Liver (tissue), 9 donors: Measurements from ENCODE around the gene BMP7. TPM values are rescaled to one million over a fixed set of nuclear protein-coding genes. Genes with fewer than 3 reads are reported as not detected.

Source experiments
- DNase-seq: peaks from one replicate; pipeline ENCODE4 v3.0.0-alpha.2; 2017; ENCODE audit warnings: low spot score
- H3K27ac ChIP-seq, 2 donors: one replicate each; pipeline ENCODE4 v1.7.0; 2013; ENCODE audit warnings: inconsistent platforms in 2 of 2, low read length in 2 of 2, control low read depth in 1 of 2, low read depth in 1 of 2, mild to moderate bottlenecking in 1 of 2
- H3K27me3 ChIP-seq, 4 donors: one replicate each; pipeline versions ENCODE4 v1.6.1 to v1.7.0; 2013; ENCODE audit warnings: low read length in 3 of 4, inconsistent platforms in 1 of 4, mild to moderate bottlenecking in 1 of 4, moderate library complexity in 1 of 4; ENCODE audit not compliant: control insufficient read depth in 4 of 4, insufficient read depth in 4 of 4
- H3K36me3 ChIP-seq, 4 donors: one replicate each; pipeline versions ENCODE4 v1.6.1 to v1.7.0; 2013; ENCODE audit warnings: low read length in 3 of 4, mild to moderate bottlenecking in 3 of 4, low read depth in 1 of 4, moderate library complexity in 1 of 4; ENCODE audit not compliant: control insufficient read depth in 4 of 4, insufficient read depth in 3 of 4
- H3K4me1 ChIP-seq, 4 donors: one replicate each; pipeline versions ENCODE4 v1.6.1 to v1.7.0; 2013; ENCODE audit warnings: low read length in 3 of 4, mild to moderate bottlenecking in 3 of 4, moderate library complexity in 1 of 4; ENCODE audit not compliant: control insufficient read depth in 4 of 4, insufficient read depth in 4 of 4
- H3K4me3 ChIP-seq, 3 donors: one replicate each; pipeline versions ENCODE4 v1.6.1 to v1.7.0; 2013; ENCODE audit warnings: low read length in 3 of 3, control low read depth in 1 of 3, low read depth in 1 of 3, mild to moderate bottlenecking in 1 of 3
- H3K9ac ChIP-seq, 2 donors: one replicate each; pipeline ENCODE4 v1.7.0; 2013; ENCODE audit warnings: low read length in 2 of 2, mild to moderate bottlenecking in 2 of 2, moderate library complexity in 2 of 2, control low read depth in 1 of 2, low read depth in 1 of 2
- H3K9me3 ChIP-seq, 4 donors: one replicate each; pipeline versions ENCODE4 v1.6.1 to v1.7.0; 2013; ENCODE audit warnings: low read length in 3 of 4; ENCODE audit not compliant: control insufficient read depth in 4 of 4
- ATF3 ChIP-seq: IDR thresholded peaks from 2 replicates; pipeline ENCODE4 v1.6.1; 2016; ENCODE audit warnings: antibody characterized with exemption
- CTCF ChIP-seq: fragments of 150-350 bp; IDR thresholded peaks from 2 replicates; pipeline ENCODE4 v1.5.1; 2017; ENCODE audit warnings: improper control_type of control experiment, low read depth, low read length; ENCODE audit not compliant: missing input control
- EGR1 ChIP-seq, 2 donors: IDR thresholded peaks; 2 replicates each; pipeline ENCODE4 v1.6.1; 2016 to 2018; ENCODE audit warnings: antibody characterized with exemption in 2 of 2, low read depth in 2 of 2
- FOXA2 ChIP-seq: IDR thresholded peaks from 2 replicates; pipeline ENCODE4 v1.6.1; 2016; ENCODE audit warnings: antibody characterized with exemption
- HNF4A ChIP-seq, 2 donors: conservative IDR thresholded peaks; 2 replicates each; pipeline ENCODE4 v1.6.1; 2016; ENCODE audit warnings: antibody characterized with exemption in 2 of 2, mild to moderate bottlenecking in 2 of 2
- HNF4G ChIP-seq: IDR thresholded peaks from 2 replicates; pipeline ENCODE4 v1.6.1; 2016; ENCODE audit warnings: antibody characterized with exemption
- NR2F2 ChIP-seq: IDR thresholded peaks from 2 replicates; pipeline ENCODE4 v1.6.1; 2016; ENCODE audit warnings: antibody characterized with exemption
- RAD21 ChIP-seq, 2 donors: IDR thresholded peaks; 2 replicates each; pipeline ENCODE4 v1.6.1; 2016; ENCODE audit warnings: antibody characterized with exemption in 2 of 2, mild to moderate bottlenecking in 2 of 2
- REST ChIP-seq: IDR thresholded peaks from 2 replicates; pipeline ENCODE4 v1.6.1; 2016; ENCODE audit warnings: antibody characterized with exemption, mild to moderate bottlenecking
- SP1 ChIP-seq: IDR thresholded peaks from 2 replicates; pipeline ENCODE4 v1.6.1; 2018; ENCODE audit warnings: antibody characterized with exemption, mild to moderate bottlenecking
- TAF1 ChIP-seq: conservative IDR thresholded peaks from 2 replicates; pipeline ENCODE4 v1.6.1; 2016; ENCODE audit warnings: antibody characterized with exemption, mild to moderate bottlenecking
- YY1 ChIP-seq: IDR thresholded peaks from 2 replicates; pipeline ENCODE4 v1.6.1; 2016; ENCODE audit warnings: antibody characterized with exemption, mild to moderate bottlenecking
- WGBS: extraction: QIAGEN DNeasy Blood & Tissue Kit; methylation state at CpG from one replicate; pipeline ENCODE4 v1.1.7; 2013; 5-methylcytosine and 5-hydroxymethylcytosine counted together
- polyA plus RNA-seq, 2 donors: library from polyadenylated mRNA; stranded (reverse) in 1 of 2; unstranded in 1 of 2; fragments of 200-250 nt in 1 of 2; fragments of >200 nt in 1 of 2; fragmentation: Nextera tagmentation in 1 of 2; extraction: Ambion mirVana in 1 of 2; gene quantifications; one replicate each; pipeline versions ENCODE4 v1.2.1 to v1.2.3, GENCODE V29; 2013 to 2015
- total RNA-seq, 2 donors: library from RNA; depleted of rRNA; stranded (reverse); fragments of >200 nt; gene quantifications; one replicate each; pipeline ENCODE4 v1.2.3, GENCODE V29; 2014
- TF ChIP-seq, protein P1 (sequence below): IDR thresholded peaks from 2 replicates; pipeline ENCODE4 v1.6.1; 2016; ENCODE audit warnings: antibody characterized with exemption
- donor health status: healthy.
- donor health status: healthy.
- donor health status: healthy.
- donor health status: healthy.
- donor health status: healthy.

BMP7 gene
- total and polyA plus RNA-seq, 4 donors: not detected

- TF ChIP-seq HNF4A (conservative IDR thresholded peaks at IDR 0.05) (no peak), CTCF (no peak), TAF1 (no peak), SP1 (no peak), FOXA2 (no peak), RAD21 (IDR thresholded peaks at IDR 0.05) (no peak)
- H3K4me3 ChIP-seq: no peak overlapping the region
- H3K9me3 ChIP-seq: no peaks in the 10 kb centered on the region
- no peaks in the 10 kb centered on the region for H3K27me3 ChIP-seq
- H3K9ac ChIP-seq: no peak overlapping the region
- no peak overlapping the region for H3K27ac ChIP-seq
- WGBS: 87% methylated on average over 12 of the region's 12 CpGs
- H3K4me1 ChIP-seq: no peaks in the 10 kb centered on the region
- no peak for DNase-seq
- H3K36me3 ChIP-seq: no peaks in the 10 kb centered on the region
Observed at GRCh38 chr20:57142667-57143066, 123.8 kb downstream of the BMP7 start.

- Histone ChIP-seq H3K9ac (no peak overlapping the region), H3K27ac (no peak overlapping the region), H3K9me3 (no peaks in the 10 kb centered on the region), H3K4me1 (no peaks in the 10 kb centered on the region), H3K4me3 (no peak overlapping the region), H3K36me3 (no peaks in the 10 kb centered on the region), H3K27me3 (no peaks in the 10 kb centered on the region)
- no peak for TF ChIP-seq YY1
- 56% methylated on average over 1 of the region's 1 CpG for WGBS
- no peak for DNase-seq
Observed at GRCh38 chr20:57141492-57141891, 124.9 kb downstream of the BMP7 start.

GRCh38 chr20:57140416-57140965 lies 126.0 kb downstream of the BMP7 start:
- TF ChIP-seq HNF4G: no peak
- no peak for TF ChIP-seq SP1
- TF ChIP-seq FOXA2: no peak
- TF ChIP-seq NR2F2: no peak
- H3K36me3 ChIP-seq: no peaks in the 10 kb centered on the region

GRCh38 chr20:57139342-57140093 lies 126.9 kb downstream of the BMP7 start:
- no peaks in the 10 kb centered on the region for H3K9me3 ChIP-seq
- no peak overlapping the region for H3K4me3 ChIP-seq
- no peaks in the 10 kb centered on the region for H3K36me3 ChIP-seq
- DNase-seq: no peak
- no peak overlapping the region for H3K9ac ChIP-seq
- no peaks in the 10 kb centered on the region for H3K27me3 ChIP-seq
- no peak overlapping the region for H3K27ac ChIP-seq
- 92% methylated on average over 8 of the region's 8 CpGs for WGBS
- H3K4me1 ChIP-seq: no peaks in the 10 kb centered on the region
- TF ChIP-seq SP1 (no peak), HNF4G (no peak), RAD21 (IDR thresholded peaks at IDR 0.05) (no peak), YY1 (no peak), ATF3 (no peak), EGR1 (IDR thresholded peaks at IDR 0.05; ENCODE audit: low read depth in 2 of 2) (no peak), REST (no peak)
- TF ChIP-seq, protein P1, sequence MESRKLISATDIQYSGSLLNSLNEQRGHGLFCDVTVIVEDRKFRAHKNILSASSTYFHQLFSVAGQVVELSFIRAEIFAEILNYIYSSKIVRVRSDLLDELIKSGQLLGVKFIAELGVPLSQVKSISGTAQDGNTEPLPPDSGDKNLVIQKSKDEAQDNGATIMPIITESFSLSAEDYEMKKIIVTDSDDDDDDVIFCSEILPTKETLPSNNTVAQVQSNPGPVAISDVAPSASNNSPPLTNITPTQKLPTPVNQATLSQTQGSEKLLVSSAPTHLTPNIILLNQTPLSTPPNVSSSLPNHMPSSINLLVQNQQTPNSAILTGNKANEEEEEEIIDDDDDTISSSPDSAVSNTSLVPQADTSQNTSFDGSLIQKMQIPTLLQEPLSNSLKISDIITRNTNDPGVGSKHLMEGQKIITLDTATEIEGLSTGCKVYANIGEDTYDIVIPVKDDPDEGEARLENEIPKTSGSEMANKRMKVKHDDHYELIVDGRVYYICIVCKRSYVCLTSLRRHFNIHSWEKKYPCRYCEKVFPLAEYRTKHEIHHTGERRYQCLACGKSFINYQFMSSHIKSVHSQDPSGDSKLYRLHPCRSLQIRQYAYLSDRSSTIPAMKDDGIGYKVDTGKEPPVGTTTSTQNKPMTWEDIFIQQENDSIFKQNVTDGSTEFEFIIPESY: no peak

More at GRCh38 chr20:57140416-57140965, 126.0 kb downstream of the BMP7 start:
- Histone ChIP-seq H3K4me3 (no peak overlapping the region), H3K27ac (no peak overlapping the region), H3K9ac (no peak overlapping the region), H3K4me1 (no peaks in the 10 kb centered on the region), H3K27me3 (no peaks in the 10 kb centered on the region), H3K9me3 (no peaks in the 10 kb centered on the region)
- no peak for DNase-seq
- WGBS: 84% methylated on average over 7 of the region's 7 CpGs
